ENCODE results near the gene SPOCK1.

SPOCK1 gene

GRCh38 chr5:137356127-137356526, 143.0 kb downstream of the SPOCK1 start:
- DNase-seq, result no peak

GRCh38 chr5:137355708-137356107, 143.4 kb downstream of the SPOCK1 start:
- DNase-seq, result no peak

GRCh38 chr5:137352095-137352494, 147.0 kb downstream of the SPOCK1 start:
- no peak for DNase-seq

GRCh38 chr5:137350791-137351190, 148.3 kb downstream of the SPOCK1 start:
- DNase-seq, result no peak

GRCh38 chr5:137348759-137349158, 150.4 kb downstream of the SPOCK1 start:
- no peak for DNase-seq

GRCh38 chr5:137347865-137348264, 151.3 kb downstream of the SPOCK1 start:
- no peak for DNase-seq

- no peak for DNase-seq
Measured at GRCh38 chr5:137346281-137346680, 152.8 kb downstream of the SPOCK1 start.

GRCh38 chr5:137345396-137345795, 153.7 kb downstream of the SPOCK1 start:
- no peak for DNase-seq

GRCh38 chr5:137344723-137345322, 154.3 kb downstream of the SPOCK1 start:
- DNase-seq, result no peak

GRCh38 chr5:137344021-137344420, 155.1 kb downstream of the SPOCK1 start:
- DNase-seq, result no peak

GRCh38 chr5:137342764-137343163, 156.4 kb downstream of the SPOCK1 start:
- no peak for DNase-seq

GRCh38 chr5:137341831-137342230, 157.3 kb downstream of the SPOCK1 start:
- no peak for DNase-seq

- DNase-seq, result no peak
Measured at GRCh38 chr5:137340881-137341280, 158.2 kb downstream of the SPOCK1 start.

- no peak for DNase-seq
Measured at GRCh38 chr5:137336565-137337120, 162.5 kb downstream of the SPOCK1 start.

GRCh38 chr5:137336161-137336560, 163.0 kb downstream of the SPOCK1 start:
- no peak for DNase-seq

GRCh38 chr5:137335493-137335892, 163.6 kb downstream of the SPOCK1 start:
- no peak for DNase-seq

GRCh38 chr5:137333928-137334327, 165.2 kb downstream of the SPOCK1 start:
- no peak for DNase-seq

GRCh38 chr5:137333475-137333874, 165.7 kb downstream of the SPOCK1 start:
- no peak for DNase-seq

GRCh38 chr5:137332296-137332695, 166.8 kb downstream of the SPOCK1 start:
- no peak for DNase-seq

- DNase-seq, result no peak
Measured at GRCh38 chr5:137329586-137330296, 169.4 kb downstream of the SPOCK1 start.

GRCh38 chr5:137328991-137329390, 170.1 kb downstream of the SPOCK1 start:
- DNase-seq, result no peak

GRCh38 chr5:137328463-137328862, 170.7 kb downstream of the SPOCK1 start:
- no peak for DNase-seq

- DNase-seq, result no peak
Measured at GRCh38 chr5:137325721-137326120, 173.4 kb downstream of the SPOCK1 start.
